CD4-positive, alpha-beta T cell (primary cell): ENCODE results near the gene MEGF8. TPM values are rescaled to one million over a fixed set of nuclear protein-coding genes. Genes with fewer than 3 reads are reported as not detected.

ENCODE experiments used
- ATAC-seq: fragments of 200-7000 bp; cut with Tn5 transposase; one replicate; pipeline ENCODE4 v1.10.0; 2022; ENCODE audit warnings: mild to moderate bottlenecking; ENCODE audit not compliant: poor library complexity
- CTCF ChIA-PET: fragments of 350-600 bp; sonication (Branson Sonifier 250); formaldehyde crosslinking; loops from one replicate; lab custom pipeline; 2021; ENCODE audit warnings: antibody characterized with exemption, inconsistent platforms; lab: Charles Lee
- POLR2A ChIA-PET: fragments of 350-600 bp; sonication (Branson Sonifier 250); formaldehyde crosslinking; loops from one replicate; lab custom pipeline; 2021; ENCODE audit warnings: antibody characterized with exemption, inconsistent platforms; lab: Charles Lee
- DNase-seq, 14 experiments: peaks; one replicate each; pipeline ENCODE4 v3.0.0-alpha.2; 2013 to 2020; ENCODE audit warnings: mixed read lengths in 2 of 14
- H3K27ac ChIP-seq, 2 donors: one replicate each; pipeline versions ENCODE4 v1.5.1 to v1.7.0; 2013; ENCODE audit warnings: low read length in 2 of 2, low read depth in 1 of 2, mild to moderate bottlenecking in 1 of 2
- H3K27me3 ChIP-seq, 2 experiments: 1 replicate in 1 of 2; 2 replicates in 1 of 2; pipeline versions ENCODE4 v1.6.1 to v1.7.0; 2013; ENCODE audit warnings: low read length in 2 of 2, control low read depth in 1 of 2, mild to moderate bottlenecking in 1 of 2, moderate library complexity in 1 of 2; ENCODE audit not compliant: insufficient read depth in 2 of 2, control insufficient read depth in 1 of 2
- H3K36me3 ChIP-seq: one replicate; pipeline ENCODE4 v1.6.1; 2013; ENCODE audit warnings: low read length, control low read depth; ENCODE audit not compliant: insufficient read depth
- H3K4me1 ChIP-seq: one replicate; pipeline ENCODE4 v1.6.1; 2013; ENCODE audit warnings: low read length, control low read depth; ENCODE audit not compliant: insufficient read depth
- H3K4me3 ChIP-seq: one replicate; pipeline ENCODE4 v1.5.1; 2013; ENCODE audit warnings: mild to moderate bottlenecking, low read length, moderate library complexity
- H3K9me3 ChIP-seq, 2 experiments: 1 replicate in 1 of 2; 2 replicates in 1 of 2; pipeline versions ENCODE4 v1.6.1 to v1.7.0; 2013; ENCODE audit warnings: low read length in 2 of 2, mild to moderate bottlenecking in 2 of 2, control low read depth in 1 of 2, moderate library complexity in 1 of 2; ENCODE audit not compliant: control insufficient read depth in 1 of 2, insufficient read depth in 1 of 2
- H3K27ac Mint-ChIP-seq: one replicate; pipeline ENCODE4 v1.8.0; 2020; ENCODE audit warnings: mixed read lengths
- H3K27me3 Mint-ChIP-seq: one replicate; pipeline ENCODE4 v1.8.0; 2021; ENCODE audit warnings: mixed read lengths
- H3K36me3 Mint-ChIP-seq: one replicate; pipeline ENCODE4 v1.8.0; 2021; ENCODE audit warnings: low read depth, mixed read lengths
- H3K4me1 Mint-ChIP-seq: one replicate; pipeline ENCODE4 v1.8.0; 2021; ENCODE audit warnings: low read depth, mixed read lengths
- H3K4me3 Mint-ChIP-seq: one replicate; pipeline ENCODE4 v1.8.0; 2020; ENCODE audit warnings: mild to moderate bottlenecking, mixed read lengths
- H3K9me3 Mint-ChIP-seq: one replicate; pipeline ENCODE4 v1.8.0; 2020; ENCODE audit warnings: mixed read lengths
- intact Hi-C, 2 experiments: fragments of 100-400 bp; cut with DNase I in 1 of 2; cut with micrococcal nuclease in 1 of 2; formaldehyde crosslinking; loops; one replicate each; pipeline versions ENCODE4 v1.15.1 to v1.9.0; 2023 to 2025; cut with DNase I, micrococcal nuclease
- total RNA-seq, 174 experiments: library from RNA in 2 of 174; stranded (reverse) in 2 of 174; gene quantifications; one replicate each; pipeline ENCODE4 v1.2.3 and lab custom pipeline; 2021 to 2026
- TF ChIP-seq, protein P1 (sequence below): fragments of 200-600 bp; IDR thresholded peaks from one replicate; pipeline ENCODE4 v1.8.0; 2022; ENCODE audit warnings: antibody characterized with exemption, mild to moderate bottlenecking

The MEGF8 gene
- total RNA-seq, 2 experiments from 2014 or later, result 4.1 to 4.2 TPM

DNA sequence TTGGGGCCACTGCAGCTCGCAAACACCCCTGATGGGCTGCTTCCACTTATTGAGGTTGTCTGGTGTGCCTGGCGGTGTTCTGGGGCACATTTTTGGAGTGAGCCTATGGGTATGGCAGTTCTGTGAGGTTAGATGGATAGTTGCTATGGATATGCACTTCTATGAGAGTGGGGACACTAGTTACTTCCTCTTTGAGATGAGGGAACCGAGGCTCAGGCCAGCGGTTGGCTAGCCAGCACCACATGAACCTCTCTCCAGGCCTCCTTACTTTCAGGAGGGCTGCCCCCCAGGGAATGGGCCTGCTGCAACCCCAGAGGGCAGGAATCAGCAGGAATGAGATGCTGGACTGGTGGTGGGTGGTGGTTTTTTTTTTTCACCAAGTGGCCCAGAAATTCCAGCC lies 37.0 kb upstream of the MEGF8 start:
- H3K9me3 Mint-ChIP-seq, result no peaks in the 10 kb centered on the region
- DNase-seq (no peak), ATAC-seq (no peak)
- no peaks in the 10 kb centered on the region for H3K9me3 ChIP-seq
- no peak overlapping the region for H3K27ac Mint-ChIP-seq
- intact Hi-C loops, result loop anchor here in 1 of 2 experiments (10.0 kb wide), 1 partner anchor 136 kb away; the partner anchor contains the start of gene LIPE
- CTCF ChIA-PET, result interaction anchor here (1.2 kb wide), 1 partner anchor 111 kb away, joined by 3 read pairs; no protein-coding TSS in a partner anchor
- TF ChIP-seq, protein P1, sequence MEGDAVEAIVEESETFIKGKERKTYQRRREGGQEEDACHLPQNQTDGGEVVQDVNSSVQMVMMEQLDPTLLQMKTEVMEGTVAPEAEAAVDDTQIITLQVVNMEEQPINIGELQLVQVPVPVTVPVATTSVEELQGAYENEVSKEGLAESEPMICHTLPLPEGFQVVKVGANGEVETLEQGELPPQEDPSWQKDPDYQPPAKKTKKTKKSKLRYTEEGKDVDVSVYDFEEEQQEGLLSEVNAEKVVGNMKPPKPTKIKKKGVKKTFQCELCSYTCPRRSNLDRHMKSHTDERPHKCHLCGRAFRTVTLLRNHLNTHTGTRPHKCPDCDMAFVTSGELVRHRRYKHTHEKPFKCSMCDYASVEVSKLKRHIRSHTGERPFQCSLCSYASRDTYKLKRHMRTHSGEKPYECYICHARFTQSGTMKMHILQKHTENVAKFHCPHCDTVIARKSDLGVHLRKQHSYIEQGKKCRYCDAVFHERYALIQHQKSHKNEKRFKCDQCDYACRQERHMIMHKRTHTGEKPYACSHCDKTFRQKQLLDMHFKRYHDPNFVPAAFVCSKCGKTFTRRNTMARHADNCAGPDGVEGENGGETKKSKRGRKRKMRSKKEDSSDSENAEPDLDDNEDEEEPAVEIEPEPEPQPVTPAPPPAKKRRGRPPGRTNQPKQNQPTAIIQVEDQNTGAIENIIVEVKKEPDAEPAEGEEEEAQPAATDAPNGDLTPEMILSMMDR, result no peak
- H3K4me1 Mint-ChIP-seq, result peaks cover 24% of the 10 kb centered on the region
- no peak overlapping the region for H3K4me3 Mint-ChIP-seq
- no peaks in the 10 kb centered on the region for H3K27me3 ChIP-seq
- H3K27me3 Mint-ChIP-seq, result no peaks in the 10 kb centered on the region
- no peak overlapping the region for H3K27ac ChIP-seq
- POLR2A ChIA-PET, result no interaction called here
- no peak overlapping the region for H3K4me3 ChIP-seq
- H3K36me3 Mint-ChIP-seq, result peaks cover 62% of the 10 kb centered on the region
- H3K36me3 ChIP-seq, result peaks cover 64% of the 10 kb centered on the region
- H3K4me1 ChIP-seq, result peaks cover 44% of the 10 kb centered on the region

DNA sequence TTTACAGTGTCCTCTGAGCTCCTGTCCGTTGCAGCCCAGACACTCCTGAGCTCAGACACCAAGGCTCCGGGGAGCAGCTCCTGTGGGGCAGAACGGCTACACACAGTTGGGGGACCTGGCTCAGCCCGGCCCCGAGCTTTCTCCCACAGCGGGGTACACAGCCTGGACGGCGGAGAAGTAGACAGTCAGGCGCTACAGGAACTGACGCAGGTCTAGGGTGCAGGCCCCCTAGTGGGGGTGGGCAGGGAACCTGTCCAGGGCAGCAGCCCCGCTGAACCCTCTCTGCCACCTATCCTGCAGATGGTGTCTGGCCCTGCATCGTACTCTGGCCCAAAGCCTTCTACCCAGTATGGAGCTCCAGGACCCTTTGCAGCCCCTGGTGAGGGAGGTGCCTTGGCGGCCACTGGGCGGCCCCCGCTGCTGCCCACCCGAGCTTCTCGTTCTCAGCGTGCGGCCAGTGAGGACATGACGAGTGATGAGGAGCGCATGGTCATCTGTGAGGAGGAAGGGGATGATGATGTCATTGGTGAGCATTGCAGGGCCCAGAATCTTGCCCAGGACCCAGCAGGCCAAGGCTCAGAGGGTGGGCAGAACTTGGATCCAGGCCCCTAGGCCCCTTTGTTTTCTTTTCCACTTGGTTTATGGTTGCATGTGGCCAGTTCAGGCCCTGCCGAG lies 36.4 kb upstream of the MEGF8 start:
- Mint-ChIP-seq H3K4me3 (no peak overlapping the region), H3K9me3 (no peaks in the 10 kb centered on the region), H3K4me1 (peaks cover 24% of the 10 kb centered on the region), H3K27me3 (no peaks in the 10 kb centered on the region), H3K36me3 (peaks cover 69% of the 10 kb centered on the region), H3K27ac (no peak overlapping the region)
- intact Hi-C loops, result loop anchor here in 1 of 2 experiments (10.0 kb wide), 1 partner anchor 136 kb away; the partner anchor contains the start of gene LIPE
- Histone ChIP-seq H3K4me3 (no peak overlapping the region), H3K4me1 (peaks cover 42% of the 10 kb centered on the region), H3K9me3 (no peaks in the 10 kb centered on the region), H3K27ac (no peak overlapping the region), H3K27me3 (no peaks in the 10 kb centered on the region), H3K36me3 (peaks cover 71% of the 10 kb centered on the region)
- ATAC-seq (no peak), DNase-seq (peak in 1 of 14 experiments; percentile 34)
- TF ChIP-seq, protein P1, result no peak
- POLR2A ChIA-PET, result no interaction called here
- CTCF ChIA-PET, result interaction anchor here (0.5 to 1.2 kb wide), 2 partner anchors 112 to 958 kb away, joined by 3 read pairs; no protein-coding TSS in a partner anchor

DNA sequence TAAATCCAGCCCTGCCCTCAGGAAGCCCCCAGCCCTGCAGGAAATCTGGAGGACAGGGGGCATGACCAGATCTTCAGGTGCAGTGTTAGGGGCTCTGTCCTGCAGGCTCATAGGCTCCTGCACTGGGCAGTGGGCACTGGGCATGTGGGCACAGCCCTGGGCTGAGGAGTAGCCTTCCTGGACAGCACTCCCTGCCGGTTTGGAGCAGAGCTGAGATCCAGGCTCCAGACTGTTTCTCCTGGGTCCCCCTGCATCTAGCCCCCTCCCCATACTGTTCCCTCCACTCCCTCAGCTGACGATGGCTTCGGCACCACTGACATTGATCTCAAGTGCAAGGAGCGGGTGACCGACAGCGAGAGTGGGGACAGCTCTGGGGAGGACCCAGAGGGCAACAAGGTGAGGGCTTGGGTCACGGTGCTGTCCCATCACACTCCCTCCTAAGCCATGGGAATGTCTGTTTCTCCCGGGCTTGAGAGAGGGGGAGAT lies 35.8 kb upstream of the MEGF8 start:
- H3K36me3 ChIP-seq, result peaks cover 77% of the 10 kb centered on the region
- H3K9me3 Mint-ChIP-seq, result no peaks in the 10 kb centered on the region
- H3K4me3 Mint-ChIP-seq, result no peak overlapping the region
- POLR2A ChIA-PET, result no interaction called here
- no peak overlapping the region for H3K27ac Mint-ChIP-seq
- intact Hi-C loops, result loop anchor here in 1 of 2 experiments (10.0 kb wide), 1 partner anchor 135 kb away; the partner anchor contains the start of gene LIPE
- no peaks in the 10 kb centered on the region for H3K27me3 ChIP-seq
- H3K27me3 Mint-ChIP-seq, result no peaks in the 10 kb centered on the region
- H3K4me1 Mint-ChIP-seq, result peaks cover 23% of the 10 kb centered on the region
- no peak for ATAC-seq
- no peaks in the 10 kb centered on the region for H3K9me3 ChIP-seq
- CTCF ChIA-PET, result interaction anchor here (1.2 kb wide), 1 partner anchor 113 kb away, joined by 3 read pairs; no protein-coding TSS in a partner anchor
- H3K4me3 ChIP-seq, result no peak overlapping the region
- H3K36me3 Mint-ChIP-seq, result peaks cover 74% of the 10 kb centered on the region
- no peak overlapping the region for H3K27ac ChIP-seq
- peaks cover 40% of the 10 kb centered on the region for H3K4me1 ChIP-seq
- peak in 1 of 14 experiments; percentile 23 for DNase-seq
- TF ChIP-seq, protein P1, result no peak
